Measurements from ENCODE around the gene LRRC26.
A peak's percentile ranks its signal among the peaks of the same experiment; 100 is the strongest.

The LRRC26 gene

GRCh38 chr9:137198902-137199283, 29.0 kb upstream of the LRRC26 start:
- no peak for DNase-seq

DNA sequence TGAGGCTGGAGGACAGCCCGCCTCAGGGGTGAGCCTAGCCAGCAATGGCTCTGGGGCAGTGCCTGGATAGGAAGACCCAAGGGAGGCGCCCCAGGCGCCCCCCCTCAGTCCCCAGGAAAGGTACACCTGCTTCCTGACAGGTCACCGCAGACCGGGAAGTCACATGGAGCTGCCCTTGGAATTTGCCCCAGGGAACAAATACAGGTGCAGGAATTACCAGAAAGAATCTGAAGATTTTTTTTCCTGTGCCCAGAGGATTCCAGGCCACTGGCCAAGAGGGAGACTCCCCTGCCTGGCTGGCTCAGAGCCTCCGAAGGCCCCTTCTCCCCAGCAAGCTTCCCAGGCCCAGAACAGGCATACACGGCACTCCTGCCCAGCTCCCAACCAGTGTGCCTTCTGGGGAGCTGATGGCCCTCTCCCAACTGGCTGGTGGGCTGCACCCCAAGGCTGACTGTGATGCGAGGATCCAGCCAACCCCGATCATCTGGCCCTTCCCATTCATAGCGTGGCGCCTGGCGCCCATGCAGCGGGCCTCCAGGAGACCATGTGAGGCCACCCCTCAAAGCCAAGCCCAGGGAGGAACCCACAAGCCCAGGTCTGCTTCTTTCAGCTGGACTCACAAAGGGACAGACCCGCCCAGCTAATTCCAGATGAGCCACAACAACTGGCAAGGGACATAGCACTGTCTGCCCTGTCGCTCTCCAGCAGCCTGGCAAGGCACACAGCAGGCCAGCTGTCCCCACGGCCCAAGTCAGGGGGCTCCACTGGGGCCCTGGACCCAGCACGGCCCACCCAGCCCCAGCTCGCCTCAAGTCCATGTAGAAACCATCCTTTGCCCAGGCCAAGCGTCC, 28.4 kb upstream of the LRRC26 start:
- no peak for DNase-seq

- DNase-seq: no peak
These were observed 25.8 kb upstream of the LRRC26 start for GRCh38 chr9:137195525-137196220.

GRCh38 chr9:137194909-137195308, 25.1 kb upstream of the LRRC26 start:
- no peak for DNase-seq

- no peak for DNase-seq
These were observed 24.5 kb upstream of the LRRC26 start for GRCh38 chr9:137194388-137194787.

GRCh38 chr9:137193771-137194170, 23.9 kb upstream of the LRRC26 start:
- no peak for DNase-seq

GRCh38 chr9:137192859-137193258, 23.0 kb upstream of the LRRC26 start:
- DNase-seq: no peak

GRCh38 chr9:137192448-137192780, 22.6 kb upstream of the LRRC26 start:
- DNase-seq: no peak

- no peak for DNase-seq
These were observed 22.0 kb upstream of the LRRC26 start for GRCh38 chr9:137191691-137192447.

GRCh38 chr9:137191245-137191644, 21.4 kb upstream of the LRRC26 start:
- DNase-seq: no peak

DNA sequence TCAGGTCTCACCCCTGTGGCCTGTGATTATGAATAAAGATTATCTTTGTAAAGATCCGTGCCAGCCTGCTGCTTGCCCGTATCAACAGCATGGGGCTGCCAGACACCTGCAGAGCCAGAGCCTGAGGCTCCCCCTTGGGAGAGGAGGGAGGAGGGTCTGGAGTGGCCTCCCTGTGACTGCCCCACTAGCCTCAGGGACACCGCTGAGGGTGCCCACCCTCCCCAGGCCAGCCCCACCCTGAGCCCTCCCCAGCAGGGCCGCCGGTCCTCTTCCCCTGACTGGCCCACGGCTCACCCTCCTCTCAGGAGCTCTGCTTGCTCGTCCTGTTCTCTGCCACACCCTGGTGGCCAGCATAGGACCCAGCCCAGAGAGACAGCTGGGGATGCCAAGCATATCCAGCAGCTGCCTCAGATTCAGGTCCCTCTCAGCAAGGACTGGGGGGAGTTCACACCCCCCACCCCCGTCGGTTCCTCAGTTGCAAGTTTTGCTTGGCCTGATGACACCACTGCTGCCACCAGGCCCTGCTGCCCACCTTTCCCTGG, 20.5 kb upstream of the LRRC26 start:
- DNase-seq: no peak

- DNase-seq: no peak
These were observed 19.7 kb upstream of the LRRC26 start for GRCh38 chr9:137189297-137190295.

DNA sequence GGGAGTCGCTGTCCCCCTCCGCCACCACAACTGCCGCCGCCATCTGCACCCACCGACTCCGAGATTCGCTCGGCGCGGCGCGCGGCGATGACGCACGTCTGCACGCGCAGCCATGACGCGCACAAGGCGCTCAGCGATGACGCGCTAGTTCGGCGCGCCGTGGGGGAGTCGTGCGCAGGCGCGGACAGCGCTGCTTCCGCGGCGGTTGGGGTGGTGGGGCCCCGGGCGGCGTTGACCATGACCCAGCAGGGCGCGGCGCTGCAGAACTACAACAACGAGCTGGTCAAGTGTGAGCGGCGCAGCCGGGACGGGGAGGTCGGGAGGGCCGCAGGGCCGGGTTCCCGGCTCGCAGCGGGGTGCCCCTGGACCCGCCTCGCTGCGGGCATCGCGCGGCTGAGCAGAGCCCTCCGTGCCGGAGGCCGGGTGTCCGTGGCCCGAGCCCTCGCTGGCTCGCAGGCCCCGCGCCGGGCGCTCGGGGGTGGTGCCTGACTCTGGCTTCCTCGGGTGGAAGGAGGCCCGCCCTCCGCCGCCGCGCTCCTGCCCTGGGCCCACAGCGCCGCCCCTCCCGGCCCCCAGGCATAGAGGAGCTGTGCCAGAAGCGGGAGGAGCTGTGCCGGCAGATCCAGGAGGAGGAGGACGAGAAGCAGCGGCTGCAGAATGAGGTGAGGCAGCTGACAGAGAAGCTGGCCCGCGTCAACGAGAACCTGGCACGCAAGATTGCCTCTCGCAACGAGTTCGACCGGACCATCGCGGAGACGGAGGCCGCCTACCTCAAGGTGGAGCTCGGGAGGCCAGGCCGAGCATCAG, 18.8 kb upstream of the LRRC26 start, which contains the start of the genes ANAPC2 and SSNA1:
Gene ANAPC2, minus strand, starts transcription at position 71 of the 807 bp plus-strand sequence. Its CDS starts 28 bp downstream, at position 43.
Gene SSNA1, plus strand, starts transcription at position 187 of the 807 bp plus-strand sequence. Its CDS starts 51 bp downstream, at position 238.
- DNase-seq: peak; percentile 91 to 94

DNA sequence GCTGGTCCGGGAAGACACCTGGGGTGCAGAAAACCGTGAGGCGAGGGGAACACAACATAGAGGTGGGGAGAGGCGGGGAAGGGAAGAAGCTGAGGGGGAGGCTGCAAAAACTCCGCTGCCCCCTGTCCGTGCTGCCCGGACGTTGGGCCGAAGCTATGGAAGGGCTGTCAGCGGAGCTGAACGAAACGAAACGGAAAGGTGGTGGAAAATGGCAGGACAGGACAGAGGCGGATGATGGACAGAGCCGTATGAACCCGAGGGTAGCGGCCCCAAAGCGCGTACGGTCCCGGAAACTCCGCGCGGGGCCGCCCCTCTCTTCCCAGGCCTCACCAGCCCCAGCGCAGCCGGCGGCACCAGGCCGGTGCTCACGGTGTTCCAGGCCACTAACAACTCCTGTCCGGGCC, 18.2 kb upstream of the LRRC26 start:
- no peak for DNase-seq

DNA sequence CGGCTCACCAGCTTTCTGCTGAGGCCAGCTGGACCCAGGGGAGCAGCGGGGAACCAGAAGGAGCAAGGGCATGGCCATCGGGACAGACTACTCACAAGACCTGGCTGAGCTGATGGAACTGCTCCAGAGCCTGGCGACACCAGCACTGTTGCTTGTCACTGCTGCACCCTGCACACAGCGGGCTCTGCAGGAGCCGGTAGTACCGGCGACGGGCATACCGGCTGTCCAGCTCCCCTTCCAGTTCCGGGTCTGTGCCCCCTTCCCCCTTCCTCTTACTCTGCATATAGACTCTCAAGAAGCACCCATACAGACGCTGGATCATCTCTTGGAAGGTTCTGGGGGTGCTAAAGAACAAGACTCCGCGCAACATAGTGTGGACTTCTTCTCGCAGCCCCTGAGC, 17.5 kb upstream of the LRRC26 start:
- DNase-seq: no peak

- DNase-seq: no peak
These were observed 16.5 kb upstream of the LRRC26 start for GRCh38 chr9:137186385-137186784.

DNA sequence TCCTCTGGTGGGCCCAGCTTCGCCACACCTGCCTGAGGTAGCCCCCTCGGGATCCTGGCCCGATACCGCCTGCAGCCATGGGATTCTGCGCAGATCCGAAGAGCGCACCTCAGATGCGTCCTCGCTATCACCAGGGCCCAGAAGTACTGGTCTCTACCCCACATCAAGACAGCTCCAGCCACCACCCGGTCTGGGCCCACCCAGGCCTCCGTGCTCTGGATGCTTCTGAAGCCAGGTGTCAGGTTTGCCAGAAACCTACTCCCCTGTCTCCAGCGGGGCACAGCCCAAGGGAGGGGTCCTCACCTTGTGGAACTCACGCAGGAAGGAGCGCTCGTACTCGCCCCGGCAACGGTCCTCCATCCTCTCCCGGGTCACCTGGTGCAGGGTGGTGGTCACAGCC, 16.1 kb upstream of the LRRC26 start:
- no peak for DNase-seq

DNA sequence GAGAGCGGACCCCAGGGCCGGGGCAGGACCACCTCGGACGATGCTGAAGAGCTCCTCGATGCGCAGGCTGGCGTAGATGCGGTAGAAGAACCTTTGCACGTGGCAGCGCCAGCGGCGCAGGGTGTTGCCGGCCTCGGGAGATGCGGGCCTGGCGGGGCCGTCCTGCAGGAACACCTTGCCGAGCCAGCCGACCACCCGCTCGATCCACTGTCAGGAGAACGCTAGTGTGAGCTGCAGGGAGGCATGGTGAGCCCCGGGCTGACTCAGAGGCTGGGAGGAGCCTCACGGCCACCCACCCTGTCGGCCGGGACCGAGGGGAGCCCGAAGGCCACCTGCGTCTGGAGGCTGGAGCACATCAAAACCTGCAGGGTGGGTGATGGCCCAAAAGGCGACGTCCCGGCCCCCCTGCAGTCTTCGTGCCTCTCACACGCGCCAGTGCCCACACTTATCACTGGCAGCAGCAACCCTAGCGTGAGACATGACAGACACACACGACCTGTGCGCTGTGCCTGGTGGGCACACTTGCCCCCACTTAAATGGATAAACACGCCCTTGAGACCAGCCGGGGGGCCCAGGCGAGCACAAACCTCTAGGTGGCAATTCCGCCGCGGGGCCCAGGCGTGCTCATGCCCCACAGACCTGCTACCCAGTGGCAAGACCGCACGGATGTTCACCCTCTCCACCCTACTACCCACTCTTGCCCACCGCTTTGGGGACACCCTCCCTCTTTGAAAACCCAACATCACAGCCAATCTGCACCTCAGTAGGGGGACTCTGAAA, 15.2 kb upstream of the LRRC26 start:
- no peak for DNase-seq

DNA sequence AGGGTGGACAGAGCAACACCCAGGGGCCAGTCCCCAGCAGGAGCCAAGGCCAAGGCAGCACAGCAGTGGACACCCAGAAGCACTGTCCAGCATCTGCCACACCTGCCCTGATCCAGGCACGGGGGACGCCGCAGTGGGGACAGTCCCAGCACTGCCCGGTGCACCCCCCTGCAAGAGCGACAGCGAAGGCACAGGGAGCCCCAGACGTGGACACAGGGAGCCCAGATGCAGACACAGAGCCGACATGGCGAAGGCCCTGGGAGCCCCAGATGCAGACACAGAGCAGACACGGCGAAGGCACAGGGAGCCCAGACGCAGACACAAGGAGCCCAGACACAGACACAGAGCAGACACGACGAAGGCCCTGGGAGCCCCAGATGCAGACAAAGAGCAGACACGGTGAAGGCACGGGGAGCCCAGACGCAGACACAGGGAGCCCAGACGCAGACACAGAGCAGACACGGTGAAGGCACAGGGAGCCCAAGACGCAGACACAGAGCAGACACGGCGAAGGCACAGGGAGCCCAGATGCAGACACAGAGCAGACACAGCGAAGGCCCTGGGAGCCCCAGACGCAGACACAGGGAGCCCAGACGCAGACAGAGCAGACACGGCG, 14.2 kb upstream of the LRRC26 start:
- no peak for DNase-seq

DNA sequence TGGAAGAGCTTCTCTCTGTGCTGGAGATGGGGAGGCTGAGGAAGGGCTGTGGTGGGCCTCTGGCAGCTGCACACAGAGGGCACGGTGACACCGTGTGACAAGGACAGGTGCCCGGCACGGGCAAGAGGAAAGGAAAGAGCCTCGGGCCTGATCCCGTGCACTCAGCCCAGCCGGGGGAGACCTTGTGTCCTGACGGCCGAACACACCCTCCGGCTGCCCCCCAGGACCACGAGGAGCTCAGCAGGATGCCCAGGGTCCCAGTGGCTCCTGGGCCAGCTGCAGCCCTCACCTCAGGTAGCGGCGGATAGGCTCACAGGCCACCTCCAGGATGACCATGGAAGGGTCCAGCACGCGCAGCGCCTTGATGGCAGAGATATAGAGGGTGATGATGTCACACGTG, 13.0 kb upstream of the LRRC26 start:
- DNase-seq: no peak
